ENCODE measurements around the gene CUX1.
"Not testable (repeated sequence)": the region's sequence is repeated elsewhere in the genome, so short reads cannot be mapped to it uniquely, and the experiment has no call there.

Gene CUX1

DNA sequence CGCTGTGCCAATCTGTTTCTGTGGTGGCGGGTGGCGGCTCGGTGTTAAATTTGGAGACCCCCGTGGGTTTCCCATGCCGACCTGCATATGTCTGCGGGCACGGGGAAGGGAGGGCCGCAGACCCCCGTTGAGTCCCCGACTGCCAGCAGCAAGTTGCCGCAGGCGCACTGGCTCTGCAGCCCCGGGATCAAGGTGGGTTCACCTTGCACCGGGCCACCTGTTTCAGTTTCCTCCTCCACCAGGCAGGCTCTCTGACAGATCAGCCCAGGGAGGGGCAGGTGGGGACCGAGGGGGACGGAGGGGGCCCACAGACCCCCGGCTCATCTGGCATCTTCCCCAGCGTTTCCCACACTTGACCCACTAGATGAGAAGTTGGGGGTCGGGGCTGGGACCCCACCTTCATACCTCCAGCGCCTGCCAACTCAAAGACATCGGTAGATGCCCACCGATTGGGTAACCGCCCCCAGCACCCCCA, 95.9 kb downstream of the CUX1 start:
- H3K36me3 ChIP-seq (ENCODE audit: control insufficient read depth in 2 of 2, insufficient read depth in 2 of 2, low read length in 2 of 2): peaks cover 4 to 9% of the 10 kb centered on the region in 2 donors
- H3K4me3 ChIP-seq (ENCODE audit: low read length in 2 of 2): peak overlapping the region; percentile 48 to 59
- H3K4me1 ChIP-seq (ENCODE audit: control insufficient read depth, insufficient read depth, low read length): peaks cover 19% of the 10 kb centered on the region
- no peaks in the 10 kb centered on the region for H3K27me3 ChIP-seq (ENCODE audit: control insufficient read depth in 1 of 2, insufficient read depth in 2 of 2, low read length in 2 of 2)
- H3K9me3 ChIP-seq (ENCODE audit: control insufficient read depth in 2 of 2, low read length in 2 of 2): no peaks in the 10 kb centered on the region
- peak overlapping the region in 1 of 2 donors; percentile 50 for H3K9ac ChIP-seq (ENCODE audit: low read length in 2 of 2)
- H3K27ac ChIP-seq (ENCODE audit: low read length): peak overlapping the region; percentile 18

DNA sequence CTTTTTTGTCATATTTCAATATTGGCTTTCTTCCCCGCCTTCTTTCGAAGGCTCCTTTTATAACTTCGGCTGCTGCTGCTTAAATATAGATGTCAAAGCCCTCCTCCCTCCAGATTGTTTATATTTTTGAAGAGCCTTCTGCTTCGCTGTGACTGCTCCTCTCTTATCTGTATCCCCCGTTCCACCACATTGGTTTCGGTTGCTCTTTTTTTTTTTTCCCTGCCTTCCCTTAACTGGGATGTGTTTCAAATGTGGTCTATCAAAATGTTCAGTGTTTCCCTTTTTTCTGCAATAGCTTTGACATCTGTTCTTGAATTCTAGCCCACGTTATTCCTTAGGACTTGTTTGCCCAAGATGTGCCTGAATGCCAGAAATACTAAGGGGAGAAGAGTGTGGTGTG, 96.4 kb downstream of the CUX1 start:
- Histone ChIP-seq H3K4me1 (ENCODE audit: control insufficient read depth, insufficient read depth, low read length) (peaks cover 19% of the 10 kb centered on the region), H3K9me3 (ENCODE audit: control insufficient read depth in 2 of 2, low read length in 2 of 2) (no peaks in the 10 kb centered on the region), H3K36me3 (ENCODE audit: control insufficient read depth in 2 of 2, insufficient read depth in 2 of 2, low read length in 2 of 2) (peaks cover 4 to 9% of the 10 kb centered on the region in 2 donors), H3K27ac (ENCODE audit: low read length) (peak overlapping the region; percentile 18), H3K9ac (ENCODE audit: low read length in 2 of 2) (peak overlapping the region in 1 of 2 donors; percentile 50), H3K4me3 (ENCODE audit: low read length in 2 of 2) (peak overlapping the region; percentile 48 to 59), H3K27me3 (ENCODE audit: control insufficient read depth in 1 of 2, insufficient read depth in 2 of 2, low read length in 2 of 2) (no peaks in the 10 kb centered on the region)

DNA sequence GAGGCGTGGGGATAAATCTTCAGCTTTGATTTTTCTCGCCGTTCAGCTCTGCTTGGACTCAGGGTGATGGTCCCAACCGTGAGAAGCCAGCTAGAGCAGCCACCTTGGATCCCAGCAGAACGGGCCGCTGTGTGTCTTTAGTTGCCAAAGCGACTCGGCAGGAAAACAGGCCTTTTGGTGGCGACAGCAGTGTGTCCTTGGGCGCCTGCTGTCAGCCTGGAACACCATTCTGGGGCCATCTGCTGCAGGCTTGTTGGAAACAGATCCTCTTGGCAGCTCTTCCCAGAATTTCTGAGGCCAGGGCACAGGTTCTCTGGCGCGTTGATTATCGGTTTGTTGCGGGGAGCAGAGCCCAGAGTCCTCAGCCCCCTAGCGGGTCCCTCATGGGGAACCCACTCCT, 97.6 kb downstream of the CUX1 start:
- no peak overlapping the region for H3K9ac ChIP-seq (ENCODE audit: low read length in 2 of 2)
- no peaks in the 10 kb centered on the region for H3K27me3 ChIP-seq (ENCODE audit: control insufficient read depth in 1 of 2, insufficient read depth in 2 of 2, low read length in 2 of 2)
- H3K4me3 ChIP-seq (ENCODE audit: low read length in 2 of 2): no peak overlapping the region
- H3K27ac ChIP-seq (ENCODE audit: low read length): no peak overlapping the region
- peaks cover 19% of the 10 kb centered on the region for H3K4me1 ChIP-seq (ENCODE audit: control insufficient read depth, insufficient read depth, low read length)
- H3K36me3 ChIP-seq (ENCODE audit: control insufficient read depth in 2 of 2, insufficient read depth in 2 of 2, low read length in 2 of 2): peaks cover 9 to 11% of the 10 kb centered on the region in 2 donors
- no peaks in the 10 kb centered on the region for H3K9me3 ChIP-seq (ENCODE audit: control insufficient read depth in 2 of 2, low read length in 2 of 2)

DNA sequence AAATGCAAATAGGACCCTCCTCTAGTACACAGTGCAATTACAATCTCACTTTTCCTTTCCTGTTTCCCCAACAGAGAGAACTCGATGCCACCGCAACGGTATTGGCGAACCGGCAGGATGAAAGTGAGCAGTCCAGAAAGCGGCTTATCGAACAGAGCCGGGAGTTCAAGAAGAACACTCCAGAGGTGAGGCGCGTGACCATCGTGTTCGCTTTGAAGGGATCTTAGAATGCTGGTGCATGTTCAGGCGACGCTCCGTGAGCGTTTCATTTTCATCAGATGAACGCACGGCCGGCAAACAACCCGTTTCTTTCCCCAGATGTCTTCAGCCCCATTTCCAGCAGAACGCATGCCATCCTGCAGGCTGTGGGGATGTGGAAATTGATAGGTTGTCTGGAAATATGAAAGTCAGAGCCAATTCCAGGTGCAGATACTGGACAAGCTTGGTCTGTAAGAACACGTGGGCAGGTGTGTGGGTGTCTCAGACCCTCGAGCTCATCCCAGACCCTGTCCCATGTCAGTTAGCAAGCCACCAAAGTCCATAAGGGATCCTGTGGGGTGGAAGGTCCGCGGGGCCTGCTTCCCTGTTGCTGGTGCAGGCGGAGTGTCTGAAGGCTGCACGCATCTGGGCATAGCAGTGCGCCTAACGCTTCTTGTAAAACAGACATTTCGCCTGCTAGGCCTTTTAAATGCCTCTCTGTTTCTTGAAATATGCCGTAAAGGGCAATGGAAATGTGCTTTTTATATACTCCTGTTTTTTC, 98.8 kb downstream of the CUX1 start:
- no peak overlapping the region for H3K27ac ChIP-seq (ENCODE audit: low read length)
- no peak overlapping the region for H3K4me3 ChIP-seq (ENCODE audit: low read length in 2 of 2)
- H3K9me3 ChIP-seq (ENCODE audit: control insufficient read depth in 2 of 2, low read length in 2 of 2): no peaks in the 10 kb centered on the region
- H3K36me3 ChIP-seq (ENCODE audit: control insufficient read depth in 2 of 2, insufficient read depth in 2 of 2, low read length in 2 of 2): peaks cover 9 to 11% of the 10 kb centered on the region in 2 donors
- H3K9ac ChIP-seq (ENCODE audit: low read length in 2 of 2): no peak overlapping the region
- peaks cover 14% of the 10 kb centered on the region for H3K4me1 ChIP-seq (ENCODE audit: control insufficient read depth, insufficient read depth, low read length)
- no peaks in the 10 kb centered on the region for H3K27me3 ChIP-seq (ENCODE audit: control insufficient read depth in 1 of 2, insufficient read depth in 2 of 2, low read length in 2 of 2)

DNA sequence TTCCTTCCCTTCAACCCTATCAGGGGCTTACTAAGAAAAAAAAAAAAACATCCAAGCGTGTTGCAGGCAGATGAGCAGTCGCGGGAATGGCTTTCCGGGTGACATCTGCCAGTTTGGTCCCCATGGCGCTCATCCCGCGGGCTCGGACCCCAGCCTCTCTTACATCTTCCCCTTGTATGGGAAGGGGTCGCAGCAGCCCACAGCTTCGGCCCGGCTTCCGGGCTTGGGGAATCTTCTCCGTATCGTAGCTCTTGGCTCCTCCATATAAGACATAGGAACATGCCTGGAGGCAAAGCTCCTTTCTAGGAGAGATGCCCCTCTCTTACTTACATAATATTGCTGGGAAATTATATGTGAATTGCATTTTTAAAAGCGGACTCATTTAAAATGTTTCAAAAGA, 99.5 kb downstream of the CUX1 start:
- H3K27me3 ChIP-seq (ENCODE audit: control insufficient read depth in 1 of 2, insufficient read depth in 2 of 2, low read length in 2 of 2): no peaks in the 10 kb centered on the region
- peaks cover 9 to 11% of the 10 kb centered on the region in 2 donors for H3K36me3 ChIP-seq (ENCODE audit: control insufficient read depth in 2 of 2, insufficient read depth in 2 of 2, low read length in 2 of 2)
- no peak overlapping the region for H3K27ac ChIP-seq (ENCODE audit: low read length)
- H3K4me1 ChIP-seq (ENCODE audit: control insufficient read depth, insufficient read depth, low read length): peaks cover 10% of the 10 kb centered on the region
- H3K9me3 ChIP-seq (ENCODE audit: control insufficient read depth in 2 of 2, low read length in 2 of 2): no peaks in the 10 kb centered on the region
- H3K4me3 ChIP-seq (ENCODE audit: low read length in 2 of 2): no peak overlapping the region
- no peak overlapping the region for H3K9ac ChIP-seq (ENCODE audit: low read length in 2 of 2)

DNA sequence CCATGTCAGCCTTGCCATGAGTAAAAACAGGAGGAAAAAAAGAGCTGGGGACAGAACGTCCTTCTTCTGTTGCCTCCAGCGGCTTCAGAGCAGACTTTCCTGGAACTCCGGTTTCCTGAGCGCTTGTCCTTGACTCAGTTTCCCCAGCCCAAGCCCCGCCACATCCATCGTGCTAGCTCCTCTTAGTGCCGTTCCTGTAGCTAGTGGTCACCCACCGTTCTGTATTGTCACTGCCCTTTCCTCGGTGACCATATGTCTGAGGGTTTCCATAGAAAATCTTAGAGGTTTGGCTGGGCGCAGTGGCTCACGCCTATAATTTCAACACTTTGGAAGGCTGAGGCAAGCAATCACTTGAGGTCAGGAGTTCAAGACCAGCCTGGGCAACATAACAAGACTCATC, 100.1 kb downstream of the CUX1 start:
- peaks cover 14% of the 10 kb centered on the region for H3K4me1 ChIP-seq (ENCODE audit: control insufficient read depth, insufficient read depth, low read length)
- H3K27me3 ChIP-seq (ENCODE audit: control insufficient read depth in 1 of 2, insufficient read depth in 2 of 2, low read length in 2 of 2): no peaks in the 10 kb centered on the region
- peak overlapping the region; percentile 11 for H3K27ac ChIP-seq (ENCODE audit: low read length)
- H3K36me3 ChIP-seq (ENCODE audit: control insufficient read depth in 2 of 2, insufficient read depth in 2 of 2, low read length in 2 of 2): peaks cover 9 to 11% of the 10 kb centered on the region in 2 donors
- H3K9me3 ChIP-seq (ENCODE audit: control insufficient read depth in 2 of 2, low read length in 2 of 2): no peaks in the 10 kb centered on the region
- H3K9ac ChIP-seq (ENCODE audit: low read length in 2 of 2): no peak overlapping the region
- H3K4me3 ChIP-seq (ENCODE audit: low read length in 2 of 2): no peak overlapping the region

DNA sequence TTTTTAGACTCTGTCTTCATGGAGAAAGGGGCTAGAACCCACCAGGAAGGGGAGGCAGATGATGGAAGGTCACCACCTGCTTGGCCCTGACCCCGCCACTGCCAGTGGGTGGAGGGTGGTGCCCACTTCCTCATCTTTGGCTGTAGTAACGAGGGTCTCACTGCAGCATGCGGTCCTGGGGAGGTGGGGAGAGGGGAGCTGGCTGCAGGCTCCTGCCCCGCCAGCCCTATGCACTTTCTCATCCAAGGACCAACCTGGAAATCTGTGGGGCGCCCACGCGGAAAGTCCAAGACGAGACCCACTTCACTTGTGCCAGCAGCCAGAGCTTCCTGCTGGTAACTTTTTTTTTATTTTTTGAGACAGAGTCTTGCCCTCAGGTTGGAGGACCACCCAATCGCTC, 101.0 kb downstream of the CUX1 start:
- Histone ChIP-seq H3K27me3 (ENCODE audit: control insufficient read depth in 1 of 2, insufficient read depth in 2 of 2, low read length in 2 of 2) (no peaks in the 10 kb centered on the region), H3K4me1 (ENCODE audit: control insufficient read depth, insufficient read depth, low read length) (peaks cover 18% of the 10 kb centered on the region), H3K9ac (ENCODE audit: low read length in 2 of 2) (no peak overlapping the region), H3K27ac (ENCODE audit: low read length) (no peak overlapping the region), H3K9me3 (ENCODE audit: control insufficient read depth in 2 of 2, low read length in 2 of 2) (no peaks in the 10 kb centered on the region), H3K4me3 (ENCODE audit: low read length in 2 of 2) (no peak overlapping the region), H3K36me3 (ENCODE audit: control insufficient read depth in 2 of 2, insufficient read depth in 2 of 2, low read length in 2 of 2) (peaks cover 9 to 11% of the 10 kb centered on the region in 2 donors)

DNA sequence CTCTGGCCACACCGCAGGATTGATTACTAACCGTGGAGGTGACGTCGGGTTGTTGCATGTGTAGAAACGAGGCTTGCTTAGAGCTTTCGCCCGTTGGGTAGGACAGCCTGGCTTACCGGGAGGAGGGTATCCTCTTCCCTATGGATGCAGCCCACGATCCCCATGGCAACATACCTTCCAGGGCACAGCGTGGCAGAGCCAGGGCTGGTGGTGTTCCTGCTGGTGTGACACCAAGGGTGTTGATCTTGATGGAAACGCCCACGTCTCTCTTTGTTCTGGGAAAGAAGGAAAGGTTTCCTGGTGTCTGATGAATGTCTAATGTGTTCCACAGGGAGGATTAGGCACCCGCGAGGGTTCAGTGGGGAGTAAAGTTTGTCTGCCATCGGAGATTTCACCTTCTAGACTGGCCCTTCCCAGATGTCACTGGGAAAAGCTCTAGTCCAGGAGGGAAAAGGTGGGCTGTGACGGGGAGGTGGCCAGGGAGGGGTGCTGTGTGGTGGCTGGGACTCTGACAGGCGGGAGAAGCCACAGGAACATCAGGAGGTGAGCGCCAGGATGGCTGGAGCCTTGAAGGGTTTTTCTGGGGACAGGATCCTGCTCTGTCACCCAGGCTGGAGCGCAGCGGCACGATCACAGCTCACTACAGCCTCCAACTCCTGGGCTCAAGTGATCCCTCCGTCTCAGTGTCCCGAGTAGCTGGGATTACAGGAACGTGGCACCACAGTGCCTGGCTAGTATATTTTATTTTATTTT, 102.1 kb downstream of the CUX1 start:
- no peaks in the 10 kb centered on the region for H3K9me3 ChIP-seq (ENCODE audit: control insufficient read depth in 2 of 2, low read length in 2 of 2)
- no peak overlapping the region for H3K27ac ChIP-seq (ENCODE audit: low read length)
- H3K9ac ChIP-seq (ENCODE audit: low read length in 2 of 2): no peak overlapping the region
- H3K4me1 ChIP-seq (ENCODE audit: control insufficient read depth, insufficient read depth, low read length): peaks cover 27% of the 10 kb centered on the region
- H3K4me3 ChIP-seq (ENCODE audit: low read length in 2 of 2): no peak overlapping the region
- no peaks in the 10 kb centered on the region for H3K27me3 ChIP-seq (ENCODE audit: control insufficient read depth in 1 of 2, insufficient read depth in 2 of 2, low read length in 2 of 2)
- peaks cover 9 to 11% of the 10 kb centered on the region in 2 donors for H3K36me3 ChIP-seq (ENCODE audit: control insufficient read depth in 2 of 2, insufficient read depth in 2 of 2, low read length in 2 of 2)

DNA sequence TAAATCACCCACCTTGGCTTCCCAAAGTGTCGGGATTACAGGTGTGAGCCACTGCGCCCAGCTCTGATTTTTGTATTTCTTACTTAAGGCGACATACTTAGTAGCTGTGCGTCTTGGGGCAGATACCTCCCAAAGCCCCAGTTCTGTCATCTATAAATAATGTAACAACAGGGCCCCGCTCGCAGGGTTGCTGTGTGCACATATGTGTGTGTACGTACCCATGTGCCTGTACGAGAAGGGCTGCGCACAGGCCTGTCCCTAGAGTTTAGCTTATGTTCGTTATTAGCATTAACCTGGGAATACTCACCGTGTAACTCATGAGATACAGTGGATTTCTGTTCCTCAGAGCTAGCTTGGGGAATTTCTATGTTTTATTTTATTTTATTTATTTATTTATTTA, 103.6 kb downstream of the CUX1 start:
- no peaks in the 10 kb centered on the region for H3K27me3 ChIP-seq (ENCODE audit: control insufficient read depth in 1 of 2, insufficient read depth in 2 of 2, low read length in 2 of 2)
- peaks cover 9 to 11% of the 10 kb centered on the region in 2 donors for H3K36me3 ChIP-seq (ENCODE audit: control insufficient read depth in 2 of 2, insufficient read depth in 2 of 2, low read length in 2 of 2)
- H3K4me3 ChIP-seq (ENCODE audit: low read length in 2 of 2): no peak overlapping the region
- H3K4me1 ChIP-seq (ENCODE audit: control insufficient read depth, insufficient read depth, low read length): peaks cover 27% of the 10 kb centered on the region
- no peak overlapping the region for H3K27ac ChIP-seq (ENCODE audit: low read length)
- no peaks in the 10 kb centered on the region for H3K9me3 ChIP-seq (ENCODE audit: control insufficient read depth in 2 of 2, low read length in 2 of 2)
- H3K9ac ChIP-seq (ENCODE audit: low read length in 2 of 2): no peak overlapping the region

DNA sequence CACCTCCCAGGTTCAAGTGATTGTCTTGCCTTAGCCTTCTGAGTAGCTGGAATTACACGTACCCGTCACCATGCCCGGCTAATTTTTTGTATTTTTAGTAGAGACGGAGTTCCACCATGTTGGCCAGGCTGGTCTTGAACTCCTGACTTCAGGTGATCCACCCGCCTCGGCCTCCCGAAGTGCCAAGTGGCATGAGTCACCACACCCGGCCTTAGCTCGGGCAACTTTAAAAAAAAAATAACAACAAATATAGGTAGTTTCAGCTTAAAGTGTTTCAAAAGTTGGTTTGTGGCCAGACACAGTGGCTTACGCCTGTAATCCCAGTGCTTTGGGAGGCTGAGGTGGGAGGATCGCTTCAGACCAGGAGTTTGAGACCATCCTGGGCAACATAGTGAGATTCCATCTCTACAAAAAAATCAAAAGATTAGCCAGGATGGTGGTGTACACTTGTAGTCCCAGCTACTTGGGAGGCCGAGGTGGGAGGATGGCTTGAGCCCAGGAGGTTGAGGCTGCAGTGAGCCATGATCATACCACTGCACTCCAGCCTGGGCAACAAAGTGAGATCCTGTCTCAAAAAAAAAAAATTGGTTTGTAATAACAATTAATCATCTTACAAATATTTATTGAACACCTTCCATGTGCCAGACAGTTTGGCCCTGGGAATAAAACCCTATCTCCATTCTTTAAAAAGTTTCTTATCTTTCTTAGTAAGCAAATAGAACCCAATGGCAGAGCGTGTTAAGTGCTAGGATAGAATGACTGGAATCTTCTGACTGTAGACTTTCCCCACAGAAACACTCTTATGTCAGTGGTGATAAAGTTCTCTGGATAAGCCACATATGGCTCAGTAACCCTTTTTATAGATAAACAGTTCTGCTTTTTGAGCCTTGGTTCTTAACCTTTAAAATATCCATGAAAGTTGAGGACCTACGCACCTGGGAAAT, 104.4 kb downstream of the CUX1 start:
- H3K27me3 ChIP-seq (ENCODE audit: control insufficient read depth in 1 of 2, insufficient read depth in 2 of 2, low read length in 2 of 2); H3K4me3 ChIP-seq (ENCODE audit: low read length in 2 of 2); H3K9ac ChIP-seq (ENCODE audit: low read length in 2 of 2); H3K36me3 ChIP-seq (ENCODE audit: control insufficient read depth in 2 of 2, insufficient read depth in 2 of 2, low read length in 2 of 2); H3K9me3 ChIP-seq (ENCODE audit: control insufficient read depth in 2 of 2, low read length in 2 of 2): not testable (repeated sequence)
- H3K27ac ChIP-seq (ENCODE audit: low read length): peak overlapping the region; percentile 37
- H3K4me1 ChIP-seq (ENCODE audit: control insufficient read depth, insufficient read depth, low read length): peaks cover 27% of the 10 kb centered on the region
